ENCODE measurements around the gene CHST8.

DNA sequence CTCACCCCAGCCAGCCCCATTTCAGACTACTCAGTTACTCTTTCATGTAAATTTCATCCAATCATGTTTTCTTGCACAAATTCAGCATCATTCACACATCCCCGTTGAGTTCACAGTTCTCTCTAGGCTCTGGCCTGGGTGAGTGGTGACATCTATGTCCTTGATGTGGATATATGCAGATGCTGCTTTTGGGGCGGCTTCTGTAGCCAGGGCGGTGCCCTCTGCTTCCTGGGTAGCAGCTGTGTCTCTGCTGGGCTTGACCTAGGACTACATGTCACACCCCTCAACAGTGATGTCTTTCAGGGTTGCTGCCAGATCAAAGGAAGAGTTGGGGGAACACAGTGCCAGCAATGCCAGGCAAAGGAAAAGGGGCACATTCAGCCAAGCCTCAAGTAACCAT lies 106.4 kb downstream of the CHST8 start:
- no peak for TF ChIP-seq CTCF (conservative IDR thresholded peaks at IDR 0.05)
- no peak for TF ChIP-seq EZH2 (IDR thresholded peaks at IDR 0.05; ENCODE audit: low read depth)
